Superior temporal gyrus (tissue), 1 donor: ENCODE measurements around the gene MTERF2.
A peak's percentile ranks its signal among the peaks of the same experiment; 100 is the strongest.

Experiments
- DNase-seq: peaks from one replicate; pipeline ENCODE4 v3.0.0-alpha.2; 2016; ENCODE audit errors: extremely low spot score

The MTERF2 gene

GRCh38 chr12:106987846-106988245 lies 900 bp upstream of the MTERF2 start:
- no peak for DNase-seq

GRCh38 chr12:106986135-106986534 lies 811 bp downstream of the MTERF2 start:
- DNase-seq = no peak

GRCh38 chr12:106985479-106985878 lies 1.5 kb downstream of the MTERF2 start:
- DNase-seq = no peak

- no peak for DNase-seq
Measured at GRCh38 chr12:106984588-106985137, 2.3 kb downstream of the MTERF2 start.

GRCh38 chr12:106982229-106982628 lies 4.7 kb downstream of the MTERF2 start:
- DNase-seq = no peak

- no peak for DNase-seq
Measured at GRCh38 chr12:106981788-106982187, 5.2 kb downstream of the MTERF2 start.

- no peak for DNase-seq
Measured at GRCh38 chr12:106980944-106981343, 6.0 kb downstream of the MTERF2 start.

GRCh38 chr12:106978035-106978800 lies 8.7 kb downstream of the MTERF2 start:
- peak; percentile 79 for DNase-seq

- DNase-seq = no peak
Measured at GRCh38 chr12:106976668-106977067, 10.3 kb downstream of the MTERF2 start.

GRCh38 chr12:106975993-106976658 lies 10.8 kb downstream of the MTERF2 start:
- no peak for DNase-seq

GRCh38 chr12:106975098-106975497 lies 11.8 kb downstream of the MTERF2 start:
- DNase-seq = no peak

GRCh38 chr12:106974511-106974910 lies 12.4 kb downstream of the MTERF2 start:
- no peak for DNase-seq

GRCh38 chr12:106973545-106973944 lies 13.4 kb downstream of the MTERF2 start:
- no peak for DNase-seq

- DNase-seq = no peak
Measured at GRCh38 chr12:106971065-106971464, 15.9 kb downstream of the MTERF2 start.

- DNase-seq = no peak
Measured at GRCh38 chr12:106964526-106964925, 22.4 kb downstream of the MTERF2 start.

- DNase-seq = no peak
Measured at GRCh38 chr12:106962286-106962685, 24.7 kb downstream of the MTERF2 start.

- no peak for DNase-seq
Measured at GRCh38 chr12:106960443-106960842, 26.5 kb downstream of the MTERF2 start.

- DNase-seq = peak; percentile 38
Measured at GRCh38 chr12:106957583-106957982, 29.4 kb downstream of the MTERF2 start.

- no peak for DNase-seq
Measured at GRCh38 chr12:106956048-106956578, 30.8 kb downstream of the MTERF2 start.

- DNase-seq = peak; percentile 85
Measured at GRCh38 chr12:106955377-106956047, 31.4 kb downstream of the MTERF2 start, which contains the start of gene TMEM263. TSS of gene TMEM263 (plus strand) at chr12:106955907. CDS start at chr12:106967117, 11,210 bp downstream.

GRCh38 chr12:106954462-106955376 lies 32.2 kb downstream of the MTERF2 start:
- DNase-seq = no peak
